ENCODE data around the gene BPI.
"Not testable (repeated sequence)": the region's sequence is repeated elsewhere in the genome, so short reads cannot be mapped to it uniquely, and the experiment has no call there.

The BPI gene

DNA sequence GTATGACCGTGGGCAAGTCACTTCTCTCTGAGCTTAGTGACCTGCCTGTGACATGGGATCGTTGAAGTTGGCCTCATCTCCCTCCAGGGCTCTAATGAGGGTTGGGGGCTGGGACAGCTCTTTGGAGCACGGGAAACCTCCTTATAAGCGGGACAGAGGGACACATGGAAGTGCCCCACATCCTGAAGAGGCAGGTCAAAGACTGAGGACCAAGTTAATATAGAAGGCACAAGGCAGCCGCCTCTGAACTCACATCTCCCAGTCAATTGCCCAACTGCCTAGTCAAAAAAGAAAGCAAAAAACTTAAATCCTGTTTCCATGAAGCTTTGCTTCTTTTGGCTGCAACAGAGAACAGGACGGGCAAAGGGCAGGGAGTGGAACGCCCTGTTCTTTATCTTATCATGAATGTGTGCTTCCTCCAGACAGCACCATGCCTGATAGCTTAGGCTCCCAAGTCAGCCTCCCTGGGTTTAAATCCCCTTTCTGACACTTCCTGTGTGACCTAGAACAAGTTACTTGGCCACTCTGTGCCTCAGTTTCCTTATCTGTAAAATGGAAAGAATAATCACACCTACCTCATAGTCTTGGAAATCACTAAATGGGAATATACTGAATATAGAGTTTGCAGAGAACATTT lies 69.4 kb downstream of the BPI start:
- no peak overlapping the region for H3K9ac ChIP-seq (ENCODE audit: low read length)
- H3K36me3 ChIP-seq (ENCODE audit: control insufficient read depth, insufficient read depth, low read length, severe bottlenecking) = peaks cover 26% of the 10 kb centered on the region
- H3K4me1 ChIP-seq (ENCODE audit: control insufficient read depth, insufficient read depth, low read length) = peaks cover 14% of the 10 kb centered on the region
- no peak overlapping the region for H3K4me3 ChIP-seq (ENCODE audit: low read length)
- no peaks in the 10 kb centered on the region for H3K9me3 ChIP-seq (ENCODE audit: control insufficient read depth, low read length)
- peaks cover 18% of the 10 kb centered on the region for H3K27me3 ChIP-seq (replicated peaks; ENCODE audit: control insufficient read depth, insufficient read depth, low read length)
- no peak for DNase-seq (ENCODE audit: low read depth)

DNA sequence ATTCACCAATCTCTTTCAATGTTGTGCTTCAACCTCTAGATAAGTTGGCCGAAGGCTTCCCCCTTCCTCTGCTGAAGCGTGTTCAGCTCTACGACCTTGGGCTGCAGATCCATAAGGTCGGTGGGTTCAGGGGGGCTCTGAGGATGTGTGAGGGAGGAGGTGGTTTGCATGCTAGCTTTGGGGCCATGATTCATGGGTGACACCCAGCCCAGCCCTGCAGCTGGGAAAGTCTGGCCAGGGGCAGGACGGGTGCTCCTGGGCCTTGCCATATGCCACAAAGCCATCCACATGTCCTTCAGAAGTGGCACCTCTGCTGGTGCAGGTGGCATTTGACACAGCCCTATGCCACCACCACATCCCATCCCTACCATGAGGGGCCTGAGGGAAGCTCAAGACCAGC lies 69.9 kb downstream of the BPI start:
- H3K36me3 ChIP-seq (ENCODE audit: control insufficient read depth, insufficient read depth, low read length, severe bottlenecking) = peaks cover 26% of the 10 kb centered on the region
- no peak for DNase-seq (ENCODE audit: low read depth)
- peaks cover 14% of the 10 kb centered on the region for H3K4me1 ChIP-seq (ENCODE audit: control insufficient read depth, insufficient read depth, low read length)
- H3K4me3 ChIP-seq (ENCODE audit: low read length) = no peak overlapping the region
- H3K9me3 ChIP-seq (ENCODE audit: control insufficient read depth, low read length) = no peaks in the 10 kb centered on the region
- H3K27me3 ChIP-seq (replicated peaks; ENCODE audit: control insufficient read depth, insufficient read depth, low read length) = peaks cover 18% of the 10 kb centered on the region
- no peak overlapping the region for H3K9ac ChIP-seq (ENCODE audit: low read length)

DNA sequence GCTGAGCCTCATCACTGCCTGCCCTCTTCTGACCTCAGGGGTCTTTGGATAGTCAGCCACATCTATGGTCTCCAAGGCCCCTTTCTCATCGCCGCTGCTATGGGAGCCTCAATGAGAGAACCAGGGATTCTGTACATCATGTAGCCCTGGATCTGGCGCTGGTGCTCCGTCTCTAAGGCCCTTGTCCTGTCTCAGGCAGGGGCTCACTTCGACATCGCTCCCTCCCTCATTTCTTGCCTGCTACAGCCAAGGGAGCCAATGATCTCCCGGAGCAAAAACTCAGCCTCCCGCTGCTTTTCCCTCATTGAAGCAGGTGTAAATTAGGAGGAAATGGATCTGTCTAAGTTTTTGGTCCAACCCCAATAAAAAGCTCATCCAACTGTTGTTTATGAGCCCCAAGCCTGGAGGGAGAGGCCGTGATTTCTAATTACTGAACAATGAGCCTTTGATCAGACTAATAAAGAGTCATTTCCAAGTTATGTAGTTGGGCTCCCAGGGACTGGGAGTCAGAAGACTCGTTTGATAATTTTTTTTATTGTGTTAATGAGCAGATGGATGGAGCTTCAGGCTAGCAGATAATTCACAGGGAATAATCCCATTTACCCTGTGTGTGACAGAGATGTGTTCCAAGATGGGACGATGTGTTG lies 73.2 kb downstream of the BPI start:
- H3K9ac ChIP-seq (ENCODE audit: low read length) = no peak overlapping the region
- H3K4me3 ChIP-seq (ENCODE audit: low read length) = no peak overlapping the region
- H3K27me3 ChIP-seq (replicated peaks; ENCODE audit: control insufficient read depth, insufficient read depth, low read length) = peaks cover 29% of the 10 kb centered on the region
- peaks cover 16% of the 10 kb centered on the region for H3K36me3 ChIP-seq (ENCODE audit: control insufficient read depth, insufficient read depth, low read length, severe bottlenecking)
- H3K4me1 ChIP-seq (ENCODE audit: control insufficient read depth, insufficient read depth, low read length) = peaks cover 14% of the 10 kb centered on the region
- no peaks in the 10 kb centered on the region for H3K9me3 ChIP-seq (ENCODE audit: control insufficient read depth, low read length)
- DNase-seq (ENCODE audit: low read depth) = no peak

DNA sequence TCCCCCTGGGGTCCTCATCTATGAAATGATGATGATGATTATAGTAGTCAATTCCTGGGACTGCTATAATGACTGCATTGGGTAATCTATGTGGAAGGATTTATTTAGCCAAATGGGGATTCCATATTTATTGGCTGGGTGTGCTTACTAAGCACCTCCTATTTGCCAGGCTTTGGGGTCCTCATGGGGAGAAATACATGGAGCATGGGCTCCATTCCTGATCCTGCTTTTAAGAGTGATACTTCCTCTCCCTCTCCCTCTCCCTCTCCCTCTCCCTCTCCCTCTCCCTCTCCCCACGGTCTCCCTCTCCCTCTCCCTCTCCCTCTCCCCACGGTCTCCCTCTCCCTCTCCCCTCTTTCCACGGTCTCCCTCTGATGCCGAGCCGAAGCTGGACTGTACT lies 73.9 kb downstream of the BPI start:
- Histone ChIP-seq H3K36me3 (ENCODE audit: control insufficient read depth, insufficient read depth, low read length, severe bottlenecking) (peaks cover 16% of the 10 kb centered on the region), H3K4me1 (ENCODE audit: control insufficient read depth, insufficient read depth, low read length) (peaks cover 11% of the 10 kb centered on the region), H3K27me3 (replicated peaks; ENCODE audit: control insufficient read depth, insufficient read depth, low read length) (peaks cover 31% of the 10 kb centered on the region)
- not testable (repeated sequence) for DNase-seq (ENCODE audit: low read depth); H3K9me3 ChIP-seq (ENCODE audit: control insufficient read depth, low read length); H3K4me3 ChIP-seq (ENCODE audit: low read length); H3K9ac ChIP-seq (ENCODE audit: low read length)

DNA sequence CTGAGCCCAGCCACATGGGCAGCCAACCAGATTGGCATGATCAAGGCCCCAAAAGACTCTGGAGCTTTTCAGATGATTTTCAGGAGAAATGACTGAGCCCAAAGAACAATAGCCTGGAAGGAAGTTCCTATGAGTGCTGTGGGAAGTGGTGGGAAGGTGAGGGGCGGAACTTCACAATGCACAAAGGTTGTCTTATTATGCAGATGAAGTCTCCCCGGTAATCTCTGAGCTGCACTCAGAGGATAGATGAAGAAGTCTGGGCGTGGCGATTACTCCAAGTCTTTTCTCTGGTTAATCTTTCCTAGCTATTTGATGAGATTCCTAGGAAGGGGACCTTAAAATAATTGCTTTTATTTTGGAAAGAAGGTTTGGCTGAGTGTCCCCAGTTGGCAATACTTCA lies 79.2 kb downstream of the BPI start:
- Histone ChIP-seq H3K4me3 (ENCODE audit: low read length) (no peak overlapping the region), H3K4me1 (ENCODE audit: control insufficient read depth, insufficient read depth, low read length) (no peaks in the 10 kb centered on the region), H3K27me3 (replicated peaks; ENCODE audit: control insufficient read depth, insufficient read depth, low read length) (peaks cover 23% of the 10 kb centered on the region), H3K9me3 (ENCODE audit: control insufficient read depth, low read length) (no peaks in the 10 kb centered on the region), H3K9ac (ENCODE audit: low read length) (no peak overlapping the region), H3K36me3 (ENCODE audit: control insufficient read depth, insufficient read depth, low read length, severe bottlenecking) (no peaks in the 10 kb centered on the region)
- no peak for DNase-seq (ENCODE audit: low read depth)

DNA sequence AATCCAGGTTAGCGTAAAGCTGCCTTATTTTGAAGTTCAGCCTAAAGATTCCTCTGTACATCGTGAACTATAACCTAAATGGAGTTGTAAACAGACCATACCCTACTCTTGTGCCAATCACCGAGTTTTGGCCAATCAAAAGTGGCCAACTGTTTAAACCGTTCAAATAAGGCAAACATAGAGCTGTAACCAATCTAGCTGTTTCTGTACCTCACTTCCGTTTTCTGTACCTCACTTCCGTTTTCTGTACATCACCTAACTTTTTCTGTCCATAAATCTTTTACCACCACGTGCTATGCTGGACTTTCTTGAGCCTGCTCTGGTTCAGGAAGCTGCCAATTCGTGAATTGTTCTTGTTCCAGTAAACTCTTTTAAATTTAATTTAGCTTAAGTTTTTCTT lies 82.0 kb downstream of the BPI start:
- DNase-seq (ENCODE audit: low read depth) = no peak
- Histone ChIP-seq H3K36me3 (ENCODE audit: control insufficient read depth, insufficient read depth, low read length, severe bottlenecking) (no peaks in the 10 kb centered on the region), H3K4me3 (ENCODE audit: low read length) (no peak overlapping the region), H3K4me1 (ENCODE audit: control insufficient read depth, insufficient read depth, low read length) (no peaks in the 10 kb centered on the region), H3K9me3 (ENCODE audit: control insufficient read depth, low read length) (peaks cover 6% of the 10 kb centered on the region), H3K27me3 (replicated peaks; ENCODE audit: control insufficient read depth, insufficient read depth, low read length) (peaks cover 36% of the 10 kb centered on the region), H3K9ac (ENCODE audit: low read length) (no peak overlapping the region)

DNA sequence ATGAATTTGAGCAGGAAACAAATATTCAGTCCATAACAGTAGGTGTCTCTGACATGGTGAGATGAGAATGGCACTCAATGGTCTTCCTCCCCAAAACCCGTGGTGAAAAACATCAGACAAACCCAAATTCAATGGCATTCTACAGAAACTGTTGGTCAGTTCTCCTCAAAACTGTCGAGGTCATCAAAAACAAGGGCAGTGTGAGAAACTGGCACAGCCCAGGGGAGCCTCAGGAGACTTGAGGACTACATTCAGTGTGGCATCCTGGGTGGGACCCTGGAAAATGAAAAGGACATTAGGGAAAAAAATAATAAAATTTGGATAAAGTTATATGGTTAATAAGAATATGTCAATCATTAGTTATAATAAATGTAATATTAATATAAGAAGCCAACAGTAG lies 82.9 kb downstream of the BPI start:
- Histone ChIP-seq H3K27me3 (replicated peaks; ENCODE audit: control insufficient read depth, insufficient read depth, low read length) (peaks cover 33% of the 10 kb centered on the region), H3K9ac (ENCODE audit: low read length) (no peak overlapping the region)

More for the DNA sequence above, 82.9 kb downstream of the BPI start:
- Histone ChIP-seq H3K4me3 (ENCODE audit: low read length) (no peak overlapping the region), H3K9me3 (ENCODE audit: control insufficient read depth, low read length) (peaks cover 6% of the 10 kb centered on the region), H3K4me1 (ENCODE audit: control insufficient read depth, insufficient read depth, low read length) (no peaks in the 10 kb centered on the region), H3K36me3 (ENCODE audit: control insufficient read depth, insufficient read depth, low read length, severe bottlenecking) (no peaks in the 10 kb centered on the region)
- no peak for DNase-seq (ENCODE audit: low read depth)

All from adipocyte (in vitro differentiated cells).